ENCODE data around the gene ZNF518A. TPM values are rescaled to one million over a fixed set of nuclear protein-coding genes. Genes with fewer than 3 reads are reported as not detected.

ZNF518A gene
- total RNA-seq, 6 experiments from 2014 or later: 6.7 to 10.4 (median 8.8) TPM

- intact Hi-C loops (cut with DNase I): no loop called here
- H3K9me3 ChIP-seq: no peaks in the 10 kb centered on the region
Measured at GRCh38 chr10:96168546-96168945, 38.4 kb downstream of the ZNF518A start.

GRCh38 chr10:96170230-96170629 lies 40.1 kb downstream of the ZNF518A start:
- Histone ChIP-seq H3K4me1 (no peaks in the 10 kb centered on the region), H3K9me3 (no peaks in the 10 kb centered on the region), H3K27me3 (no peaks in the 10 kb centered on the region), H3K4me3 (no peak overlapping the region), H3K27ac (no peak overlapping the region), H3K36me3 (no peaks in the 10 kb centered on the region)
- DNase-seq: no peak
- TF ChIP-seq CTCF (IDR thresholded peaks at IDR 0.05) (no peak), POLR2A (IDR thresholded peaks at IDR 0.05) (no peak)
- ATAC-seq: no peak
- intact Hi-C loops (cut with DNase I): no loop called here

More at GRCh38 chr10:96168546-96168945, 38.4 kb downstream of the ZNF518A start:
- DNase-seq (no peak), ATAC-seq (no peak)
- no peak overlapping the region for H3K27ac ChIP-seq
- H3K27me3 ChIP-seq: no peaks in the 10 kb centered on the region
- 92% methylated on average over 1 of the region's 1 CpG for WGBS (ENCODE audit: insufficient coverage, low coverage, low lambda C conversion rate, missing lambda C conversion rate)
- no peaks in the 10 kb centered on the region for H3K36me3 ChIP-seq
- no peak overlapping the region for H3K4me3 ChIP-seq
- TF ChIP-seq POLR2A (IDR thresholded peaks at IDR 0.05) (no peak), CTCF (IDR thresholded peaks at IDR 0.05) (no peak)
- H3K4me1 ChIP-seq: no peaks in the 10 kb centered on the region

GRCh38 chr10:96172666-96173065 lies 42.6 kb downstream of the ZNF518A start:
- H3K4me3 ChIP-seq: no peak overlapping the region
- H3K27me3 ChIP-seq: no peaks in the 10 kb centered on the region
- 70% methylated on average over 1 of the region's 1 CpG for WGBS (ENCODE audit: insufficient coverage, low coverage, low lambda C conversion rate, missing lambda C conversion rate)
- ATAC-seq: no peak
- no peak for TF ChIP-seq POLR2A (IDR thresholded peaks at IDR 0.05)
- no peak for TF ChIP-seq CTCF (IDR thresholded peaks at IDR 0.05)
- no peaks in the 10 kb centered on the region for H3K9me3 ChIP-seq
- H3K27ac ChIP-seq: no peak overlapping the region
- H3K36me3 ChIP-seq: no peaks in the 10 kb centered on the region
- DNase-seq: no peak
- H3K4me1 ChIP-seq: no peaks in the 10 kb centered on the region
- intact Hi-C loops (cut with DNase I): no loop called here

DNA sequence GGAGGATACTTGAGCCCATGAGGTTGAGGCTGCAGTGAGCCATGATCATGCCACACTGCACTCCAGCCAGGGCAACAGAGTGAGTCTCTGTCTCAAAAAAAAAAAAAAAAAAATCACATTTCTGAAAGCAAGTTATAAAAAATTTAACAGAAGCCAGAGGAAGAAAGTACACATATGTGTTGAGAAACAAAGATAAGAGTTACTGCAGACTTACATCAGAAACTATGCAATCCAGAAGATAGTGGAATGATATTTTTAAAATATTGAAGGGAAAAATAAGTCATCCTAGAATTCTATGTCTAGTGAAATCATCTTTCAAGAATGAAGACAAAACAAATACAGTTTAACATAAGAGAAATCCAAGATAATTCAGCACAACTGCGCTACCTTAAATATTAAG lies 46.9 kb downstream of the ZNF518A start:
- Histone ChIP-seq H3K36me3 (no peaks in the 10 kb centered on the region), H3K4me1 (no peaks in the 10 kb centered on the region), H3K4me3 (no peak overlapping the region), H3K27me3 (no peaks in the 10 kb centered on the region), H3K27ac (no peak overlapping the region), H3K9me3 (peaks cover 0 to 3% (median 0%) of the 10 kb centered on the region in 4 donors)
- no peak for ATAC-seq
- no peak for DNase-seq
- TF ChIP-seq CTCF (IDR thresholded peaks at IDR 0.05) (no peak), POLR2A (IDR thresholded peaks at IDR 0.05) (no peak)
- WGBS (ENCODE audit: insufficient coverage, low coverage, low lambda C conversion rate, missing lambda C conversion rate): 91% methylated on average over 1 of the region's 1 CpG
- intact Hi-C loops (cut with DNase I): no loop called here

- Histone ChIP-seq H3K4me1 (no peaks in the 10 kb centered on the region), H3K36me3 (peaks cover 0 to 4% (median 2%) of the 10 kb centered on the region in 4 donors), H3K27ac (no peak overlapping the region), H3K27me3 (no peaks in the 10 kb centered on the region), H3K9me3 (peaks cover 0 to 8% (median 0%) of the 10 kb centered on the region in 4 donors), H3K4me3 (no peak overlapping the region)
- TF ChIP-seq CTCF (IDR thresholded peaks at IDR 0.05) (no peak), POLR2A (IDR thresholded peaks at IDR 0.05) (no peak)
- DNase-seq: no peak
- intact Hi-C loops (cut with DNase I): no loop called here
- 69% methylated on average over 2 of the region's 2 CpGs for WGBS (ENCODE audit: insufficient coverage, low coverage, low lambda C conversion rate, missing lambda C conversion rate)
- no peak for ATAC-seq
Measured at GRCh38 chr10:96188421-96188820, 58.3 kb downstream of the ZNF518A start.

Measured in right lobe of liver (tissue), 6 donors.